NCI-H226 (cell line): ENCODE results near the gene UNC45A.
"Not testable (repeated sequence)": the region's sequence is repeated elsewhere in the genome, so short reads cannot be mapped to it uniquely, and the experiment has no call there.

Experiments used
- DNase-seq: peaks from one replicate; pipeline ENCODE4 v3.0.0-alpha.2; 2015

UNC45A gene

DNA sequence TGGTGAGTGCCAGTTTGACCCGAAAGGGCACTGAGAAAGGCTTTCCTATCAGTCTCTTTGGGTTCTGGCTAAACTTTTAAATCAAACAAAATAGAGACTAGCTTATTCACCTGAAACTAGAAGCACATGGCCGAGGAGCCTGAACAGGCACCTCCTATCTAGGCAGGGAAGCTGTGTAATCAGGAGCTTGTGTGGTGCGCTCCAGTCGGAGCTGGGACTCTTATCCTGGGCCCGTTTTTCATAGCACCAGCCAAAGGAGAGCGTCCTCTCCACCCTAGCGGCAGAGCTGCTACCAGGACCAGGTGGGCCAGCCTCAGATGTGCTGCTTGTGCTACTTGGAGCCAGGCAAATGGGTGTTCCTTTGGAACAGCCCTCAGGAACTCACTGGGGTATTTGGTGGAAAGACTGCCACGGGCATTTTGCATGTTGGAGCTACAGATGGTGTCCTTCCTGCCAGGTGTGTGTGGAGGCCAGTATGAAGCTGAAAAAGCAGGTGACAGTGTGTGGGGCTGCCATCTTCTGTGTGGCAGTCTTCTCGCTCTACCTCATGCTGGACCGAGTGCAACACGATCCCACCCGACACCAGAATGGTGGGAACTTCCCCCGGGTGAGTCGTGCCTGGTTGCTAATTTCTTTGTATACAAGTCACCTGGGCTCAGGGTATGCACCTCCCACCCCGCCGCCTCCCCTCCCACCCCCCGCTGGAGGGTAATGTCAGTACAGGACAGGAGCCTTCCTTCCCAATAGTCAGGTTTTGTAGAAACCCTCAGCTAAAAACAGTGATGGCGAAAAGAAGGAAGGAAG is 31.1 kb upstream of the UNC45A start:
- no peak for DNase-seq

DNA sequence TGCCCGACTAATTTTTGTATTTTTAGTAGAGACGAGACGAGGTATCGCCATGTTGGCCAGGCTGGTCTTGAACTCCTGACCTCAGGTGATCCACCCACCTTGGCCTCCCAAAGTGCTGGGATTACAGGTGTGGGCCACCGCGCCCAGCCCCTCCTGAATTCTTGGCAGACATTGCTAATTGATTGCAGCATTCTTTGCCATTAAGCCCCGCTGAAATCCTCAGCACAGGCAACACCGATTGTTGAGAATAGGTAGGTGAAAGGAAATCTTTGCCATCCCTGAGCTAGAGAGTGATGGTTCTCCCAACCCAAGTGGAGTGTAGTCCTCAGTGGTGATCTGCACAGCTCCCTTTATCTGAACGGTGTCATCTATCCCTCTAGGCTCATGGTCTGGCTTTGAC is 30.3 kb upstream of the UNC45A start:
- DNase-seq, result no peak

DNA sequence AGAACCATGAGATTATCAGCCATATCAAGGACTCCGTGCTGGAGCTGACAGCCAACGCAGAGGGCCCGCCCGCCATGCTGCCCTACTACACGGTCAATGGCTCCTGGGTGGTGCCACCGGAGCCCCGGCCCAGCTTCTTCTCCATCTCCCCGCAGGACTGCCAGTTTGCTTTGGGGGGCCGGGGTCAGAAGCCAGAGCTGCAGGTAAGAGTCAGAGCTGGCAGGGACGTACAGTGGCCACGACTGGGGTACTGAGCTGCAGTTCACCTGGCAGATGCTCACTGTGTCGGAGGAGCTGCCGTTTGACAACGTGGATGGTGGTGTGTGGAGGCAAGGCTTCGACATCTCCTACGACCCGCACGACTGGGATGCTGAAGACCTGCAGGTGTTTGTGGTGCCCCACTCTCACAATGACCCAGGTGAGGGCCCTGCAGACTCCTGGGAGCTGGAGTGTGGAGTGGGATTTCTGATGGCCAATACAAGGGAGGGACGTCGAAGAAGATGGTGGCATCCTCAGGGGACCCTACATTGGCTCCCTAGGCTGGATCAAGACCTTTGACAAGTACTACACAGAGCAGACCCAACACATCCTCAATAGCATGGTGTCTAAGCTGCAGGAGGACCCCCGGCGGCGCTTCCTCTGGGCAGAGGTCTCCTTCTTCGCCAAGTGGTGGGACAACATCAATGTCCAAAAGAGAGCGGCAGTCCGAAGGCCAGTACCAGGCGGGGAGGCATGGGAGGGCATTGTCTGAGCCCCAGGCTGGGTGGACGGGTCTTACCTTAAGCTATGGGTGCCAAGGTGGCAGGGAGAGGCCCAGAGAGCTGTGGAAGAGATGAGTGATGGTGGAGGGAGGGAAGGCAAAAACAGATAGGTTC is 29.5 kb upstream of the UNC45A start:
- no peak for DNase-seq

DNA sequence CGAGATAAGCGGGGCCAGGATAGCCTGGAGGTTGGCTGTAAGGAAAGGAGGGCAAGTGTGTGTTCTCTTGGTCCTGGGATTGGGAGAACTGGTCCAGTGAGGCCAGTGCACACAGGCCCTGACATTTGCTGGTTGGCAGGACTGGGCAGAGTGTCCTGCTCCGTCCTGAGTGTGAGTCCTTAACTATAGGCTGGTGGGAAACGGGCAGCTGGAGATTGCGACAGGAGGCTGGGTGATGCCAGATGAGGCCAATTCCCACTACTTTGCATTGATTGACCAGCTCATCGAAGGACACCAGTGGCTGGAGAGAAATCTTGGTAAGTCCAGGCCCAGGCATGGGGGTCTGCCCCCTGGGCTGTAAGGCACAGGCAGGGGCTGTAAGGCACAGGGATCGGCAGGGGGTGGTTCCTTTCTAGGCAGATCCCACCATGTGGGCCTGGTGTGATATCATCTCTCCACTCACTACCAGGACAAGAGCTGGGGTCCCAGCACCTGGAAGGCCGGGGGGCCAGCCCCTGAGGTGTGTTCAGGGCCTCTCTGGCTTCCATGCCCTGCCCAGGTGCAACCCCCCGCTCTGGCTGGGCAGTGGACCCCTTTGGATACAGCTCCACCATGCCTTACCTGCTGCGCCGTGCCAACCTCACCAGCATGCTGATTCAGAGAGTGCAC is 28.8 kb upstream of the UNC45A start:
- DNase-seq, result no peak

DNA sequence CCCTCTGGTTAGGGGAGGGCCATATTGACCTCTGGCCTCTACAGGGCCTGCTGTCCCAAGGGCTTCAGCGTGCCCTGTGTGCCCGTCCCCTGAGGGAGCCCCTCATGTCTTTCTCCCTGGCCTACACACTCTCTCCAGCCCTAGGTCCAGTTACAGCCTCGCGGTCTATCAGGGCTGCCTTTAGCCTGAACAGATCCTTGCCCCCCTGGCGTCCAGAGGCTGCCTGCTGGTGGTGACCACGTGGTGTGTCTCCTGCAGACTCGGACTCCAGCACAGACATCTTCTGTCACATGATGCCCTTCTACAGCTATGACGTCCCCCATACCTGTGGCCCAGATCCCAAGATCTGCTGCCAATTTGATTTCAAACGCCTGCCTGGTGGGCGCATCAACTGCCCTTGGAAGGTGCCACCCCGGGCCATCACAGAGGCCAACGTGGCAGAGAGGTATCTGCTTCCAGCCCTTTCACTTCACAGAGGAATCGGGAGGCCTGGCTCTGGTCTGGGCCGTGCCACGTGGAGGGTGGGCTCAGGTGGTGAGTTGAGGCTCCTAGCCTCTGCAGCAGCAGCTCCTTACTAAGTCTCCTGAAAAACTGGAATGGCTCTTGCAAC is 27.9 kb upstream of the UNC45A start:
- DNase-seq, result no peak

DNA sequence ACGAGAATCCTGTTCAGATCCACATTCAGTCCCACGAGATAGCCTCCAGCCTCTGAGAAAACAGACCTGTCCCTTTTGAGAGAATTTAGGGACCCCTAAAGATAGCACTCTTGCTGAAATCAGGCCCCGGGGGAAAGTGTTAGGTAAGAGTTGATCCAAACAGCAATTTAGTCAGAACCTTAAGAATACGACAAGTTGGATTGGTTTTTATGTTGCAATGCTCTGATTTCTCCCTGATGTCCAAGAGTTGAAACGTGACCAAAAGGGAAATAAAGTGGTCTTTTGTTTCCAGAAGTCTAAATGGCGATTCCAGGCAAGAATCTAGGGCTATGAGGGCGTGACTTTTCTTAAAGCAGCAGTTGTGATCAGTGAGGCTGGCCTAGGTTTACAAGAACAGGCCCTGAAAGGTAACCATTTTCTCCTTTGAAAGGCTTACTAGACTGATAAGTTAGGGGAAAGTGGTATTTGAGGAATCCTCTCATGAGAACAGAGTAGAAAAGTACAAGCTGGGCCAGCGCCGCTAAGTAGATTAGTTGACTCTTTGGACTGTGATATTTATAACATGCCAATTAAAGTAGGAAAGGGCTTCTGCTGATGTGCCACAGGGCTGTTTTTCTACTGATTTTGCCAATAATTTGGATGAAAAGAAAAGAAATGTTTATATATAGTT is 27.1 kb upstream of the UNC45A start:
- DNase-seq, result no peak

DNA sequence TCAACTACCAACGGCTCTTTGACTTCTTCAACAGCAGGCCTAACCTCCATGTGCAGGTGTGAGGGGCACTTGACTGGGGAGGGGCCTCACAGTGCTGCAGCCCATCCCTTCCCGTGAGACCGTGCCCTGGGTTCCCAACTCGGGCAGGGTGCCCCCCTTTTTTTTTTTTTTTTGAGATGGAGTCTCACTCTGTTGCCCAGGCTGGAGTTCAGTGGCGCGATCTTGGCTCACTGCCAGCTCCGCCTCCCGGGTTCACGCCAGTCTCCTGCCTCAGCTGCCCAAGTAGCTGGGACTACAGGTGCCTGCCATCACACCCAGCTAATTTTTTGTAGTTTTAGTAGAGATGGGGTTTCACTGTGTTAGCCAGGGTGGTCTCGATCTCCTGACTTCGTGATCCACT is 25.6 kb upstream of the UNC45A start:
- not testable (repeated sequence) for DNase-seq

DNA sequence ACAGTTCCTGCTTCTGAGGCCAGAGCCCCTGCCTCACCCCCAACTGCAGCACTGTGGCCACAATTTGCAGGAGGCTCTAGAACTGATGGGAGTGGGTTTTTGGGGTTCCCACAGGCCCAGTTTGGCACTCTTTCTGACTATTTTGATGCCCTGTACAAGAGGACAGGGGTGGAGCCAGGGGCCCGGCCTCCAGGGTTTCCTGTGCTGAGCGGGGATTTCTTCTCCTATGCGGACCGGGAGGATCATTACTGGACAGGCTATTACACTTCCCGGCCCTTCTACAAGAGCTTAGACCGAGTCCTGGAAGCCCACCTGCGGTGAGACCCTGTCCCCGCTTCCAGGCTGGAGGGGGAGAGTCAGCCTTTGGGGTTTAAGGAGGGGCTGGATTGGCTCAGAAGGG is 25.1 kb upstream of the UNC45A start:
- no peak for DNase-seq

DNA sequence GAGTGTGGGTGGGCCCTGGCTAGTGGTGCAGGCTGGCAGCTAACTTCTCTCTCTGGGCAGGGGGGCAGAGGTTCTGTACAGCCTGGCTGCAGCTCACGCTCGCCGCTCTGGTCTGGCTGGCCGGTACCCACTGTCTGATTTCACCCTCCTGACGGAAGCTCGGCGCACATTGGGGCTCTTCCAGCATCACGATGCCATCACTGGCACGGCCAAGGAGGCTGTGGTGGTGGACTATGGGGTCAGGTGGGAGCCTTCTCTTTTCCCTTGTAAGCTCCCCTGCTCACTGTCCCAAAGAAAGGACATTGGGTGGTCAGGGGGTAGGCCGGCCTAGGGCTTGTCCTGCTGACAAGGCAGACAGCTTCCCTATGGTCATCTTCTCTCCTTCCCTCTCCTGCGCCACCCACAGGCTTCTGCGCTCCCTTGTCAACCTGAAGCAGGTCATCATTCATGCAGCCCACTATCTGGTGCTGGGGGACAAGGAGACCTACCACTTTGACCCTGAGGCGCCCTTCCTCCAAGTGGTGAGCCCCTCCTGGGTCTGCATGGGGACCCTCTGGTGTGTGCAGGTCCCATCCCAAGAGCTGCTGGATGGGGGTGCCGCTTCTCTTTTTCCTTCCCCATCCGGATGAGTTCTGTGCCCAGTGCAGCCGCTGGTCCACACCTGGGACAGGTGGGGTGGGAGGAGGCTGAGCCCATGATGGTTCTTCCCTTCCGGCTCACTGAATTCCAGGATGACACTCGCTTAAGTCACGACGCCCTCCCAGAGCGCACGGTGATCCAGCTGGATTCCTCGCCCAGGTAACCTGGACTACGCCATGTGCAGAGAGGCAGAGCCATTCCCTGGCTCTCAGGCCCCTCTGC is 24.4 kb upstream of the UNC45A start:
- DNase-seq, result no peak

DNA sequence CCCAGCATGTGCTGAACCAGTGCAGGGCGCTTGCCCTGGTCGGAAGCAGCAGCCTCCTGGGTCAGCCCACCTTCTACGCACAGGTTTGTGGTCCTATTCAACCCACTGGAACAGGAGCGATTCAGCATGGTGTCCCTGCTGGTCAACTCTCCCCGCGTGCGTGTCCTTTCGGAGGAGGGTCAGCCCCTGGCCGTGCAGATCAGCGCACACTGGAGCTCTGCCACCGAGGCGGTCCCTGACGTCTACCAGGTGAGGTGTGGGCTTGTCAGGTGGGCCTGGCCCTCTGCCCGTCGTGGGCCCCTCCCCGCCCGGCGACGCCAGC is 23.8 kb upstream of the UNC45A start:
- no peak for DNase-seq

DNA sequence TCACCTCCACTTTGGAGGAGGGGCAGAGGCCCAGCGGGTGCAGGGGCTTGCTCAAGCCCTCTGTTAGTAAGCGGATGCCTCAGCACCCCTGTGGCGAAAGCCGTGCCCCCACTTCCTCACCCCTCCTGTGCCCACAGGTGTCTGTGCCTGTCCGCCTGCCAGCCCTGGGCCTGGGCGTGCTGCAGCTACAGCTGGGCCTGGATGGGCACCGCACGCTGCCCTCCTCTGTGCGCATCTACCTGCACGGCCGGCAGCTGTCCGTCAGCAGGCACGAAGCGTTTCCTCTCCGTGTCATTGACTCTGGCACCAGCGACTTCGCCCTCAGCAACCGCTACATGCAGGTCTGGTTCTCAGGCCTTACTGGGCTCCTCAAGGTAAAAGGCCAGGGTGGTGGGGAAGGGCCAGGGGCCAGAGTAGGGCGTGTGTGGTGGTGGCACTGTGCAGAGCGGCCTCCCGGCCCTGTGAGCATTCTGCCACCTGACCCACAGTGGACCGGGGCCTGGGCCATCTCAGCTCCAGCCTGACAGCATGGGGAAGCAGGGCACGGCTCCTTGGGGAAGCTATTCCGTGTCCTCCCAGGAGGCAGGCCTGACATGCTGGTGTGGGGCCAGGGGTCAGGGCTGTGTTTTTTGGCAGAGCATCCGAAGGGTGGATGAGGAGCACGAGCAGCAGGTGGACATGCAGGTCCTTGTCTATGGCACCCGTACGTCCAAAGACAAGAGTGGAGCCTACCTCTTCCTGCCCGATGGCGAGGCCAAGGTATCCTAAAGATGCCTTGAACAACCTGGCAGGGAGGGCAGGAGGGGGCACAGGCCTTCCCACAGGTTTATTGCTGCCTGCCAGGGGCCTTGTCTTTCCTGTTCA is 22.9 kb upstream of the UNC45A start:
- DNase-seq, result no peak

DNA sequence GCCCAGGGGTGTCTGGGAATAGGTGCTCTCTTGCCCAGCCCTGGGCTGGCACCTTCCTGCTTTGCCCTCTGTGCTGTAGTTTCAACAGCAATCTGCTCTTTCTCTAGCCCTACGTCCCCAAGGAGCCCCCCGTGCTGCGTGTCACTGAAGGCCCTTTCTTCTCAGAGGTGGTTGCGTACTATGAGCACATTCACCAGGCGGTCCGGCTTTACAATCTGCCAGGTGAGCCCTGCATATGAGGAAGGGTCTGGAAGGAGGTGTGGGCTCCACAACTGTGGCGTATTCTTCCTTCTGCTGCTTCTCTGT is 22.4 kb upstream of the UNC45A start:
- DNase-seq, result no peak

DNA sequence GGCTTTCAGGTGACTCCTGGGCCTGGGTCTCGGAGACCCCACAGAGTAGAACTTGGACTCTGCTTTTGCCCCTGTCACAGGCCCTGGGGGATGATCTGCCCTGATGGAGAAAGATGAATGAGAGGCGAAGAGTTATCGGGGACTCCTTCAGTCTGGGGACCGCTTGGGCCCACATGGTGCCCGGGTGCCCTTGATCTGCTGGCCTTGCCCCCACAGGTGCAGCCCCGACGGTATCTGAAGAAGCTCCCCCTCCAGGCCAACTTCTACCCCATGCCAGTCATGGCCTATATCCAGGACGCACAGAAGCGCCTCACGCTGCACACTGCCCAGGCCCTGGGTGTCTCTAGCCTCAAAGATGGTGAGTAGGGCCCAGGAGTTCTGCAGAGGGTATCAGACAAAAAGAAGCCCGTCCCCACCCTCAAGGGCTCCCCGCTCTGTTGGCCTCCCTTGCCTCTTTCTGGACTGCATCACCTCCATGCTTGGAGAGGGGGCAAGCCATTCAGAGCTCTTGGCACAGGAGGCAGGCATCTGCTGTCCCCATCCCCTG is 21.6 kb upstream of the UNC45A start:
- DNase-seq, result no peak

DNA sequence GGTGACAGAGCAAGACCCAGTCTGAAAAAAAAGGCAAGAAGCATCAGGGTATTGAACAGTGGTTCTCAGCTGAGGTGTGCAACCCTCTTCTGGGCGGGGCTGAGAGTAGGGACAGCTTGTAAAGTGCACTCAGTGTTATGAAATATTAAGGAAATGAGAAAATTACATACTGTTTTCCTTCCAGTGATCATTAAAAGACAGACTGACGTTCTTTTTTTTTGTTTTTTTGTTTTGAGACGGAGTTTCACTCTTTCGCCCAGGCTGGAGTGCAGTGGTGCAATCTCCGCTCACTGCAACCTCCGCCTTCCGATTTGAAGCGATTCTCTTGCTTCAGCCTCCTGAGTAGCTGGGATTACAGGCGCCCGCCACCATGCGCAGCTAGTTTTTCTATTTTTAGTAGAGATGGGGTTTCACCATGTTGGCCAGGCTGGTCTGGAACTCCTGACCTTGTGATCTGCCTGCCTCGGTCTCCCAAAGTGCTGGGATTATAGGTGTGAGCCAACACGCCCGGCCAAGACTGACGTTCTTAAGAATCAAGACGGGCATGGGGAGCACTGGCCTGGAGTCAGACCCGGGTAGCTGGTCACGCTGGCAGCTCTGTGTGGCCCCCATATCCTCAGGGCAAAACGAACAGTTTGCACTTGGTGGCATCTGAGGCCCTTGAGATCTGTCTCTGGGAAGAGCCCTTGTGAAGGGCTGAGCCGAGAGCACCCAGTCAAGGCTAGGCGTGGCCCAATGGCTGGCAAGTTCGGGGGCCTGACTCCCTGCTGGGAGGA is 20.6 kb upstream of the UNC45A start:
- no peak for DNase-seq

DNA sequence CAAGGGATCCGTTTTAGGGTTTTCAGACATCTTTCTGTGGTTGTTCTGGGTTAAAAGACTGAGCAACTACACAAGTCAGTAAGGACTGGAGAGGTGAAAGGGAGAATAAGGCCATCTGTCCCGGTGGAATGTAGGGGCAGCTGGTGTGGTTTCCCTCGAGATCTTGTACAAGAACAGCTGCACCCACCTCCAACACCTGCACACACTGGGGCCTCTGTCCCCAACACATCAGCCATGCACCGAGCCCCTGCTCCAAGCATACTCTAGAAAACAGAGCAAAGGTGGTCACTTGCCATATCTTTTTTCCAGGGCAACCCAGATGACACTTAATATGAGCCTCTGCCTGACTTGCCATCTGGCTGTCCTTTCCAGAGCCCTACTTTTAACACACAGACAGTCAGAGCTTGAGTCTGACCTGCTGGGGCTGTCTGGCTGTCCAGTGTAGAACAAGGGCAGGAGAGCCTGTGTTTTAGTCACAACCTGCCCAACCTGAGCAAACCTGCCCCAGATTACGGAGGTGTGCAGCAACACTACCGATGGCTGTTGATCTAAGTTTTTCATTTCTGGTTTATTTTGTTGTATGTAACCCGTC is 19.8 kb upstream of the UNC45A start:
- no peak for DNase-seq

DNA sequence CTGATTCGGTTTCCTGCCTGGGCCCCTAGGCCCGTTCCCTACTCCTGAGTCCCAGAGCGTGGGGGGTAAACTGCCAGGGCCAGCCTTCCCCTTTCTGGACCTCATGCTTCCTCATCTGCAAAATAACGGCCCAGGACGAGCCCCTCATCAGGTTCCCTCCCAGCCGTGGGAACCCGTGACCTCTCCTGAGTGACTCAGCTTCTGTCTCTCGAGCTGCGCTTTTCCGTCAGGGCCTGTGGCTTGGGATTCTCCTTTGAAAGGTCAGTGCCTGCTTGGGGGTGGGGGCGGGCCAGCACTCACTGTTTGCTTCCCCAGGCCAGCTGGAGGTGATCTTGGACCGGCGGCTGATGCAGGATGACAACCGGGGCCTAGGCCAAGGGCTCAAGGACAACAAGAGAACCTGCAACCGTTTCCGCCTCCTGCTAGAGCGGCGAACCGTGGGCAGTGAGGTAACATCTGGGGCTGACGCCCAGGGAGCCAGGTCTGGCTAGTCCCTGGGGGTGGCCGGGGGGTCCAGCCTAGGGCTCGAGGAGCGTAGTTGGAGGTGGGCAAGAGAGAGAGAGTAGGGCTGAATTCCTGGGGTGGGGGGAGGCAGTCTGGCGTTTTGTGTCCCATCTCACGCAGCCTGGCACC is 19.2 kb upstream of the UNC45A start:
- no peak for DNase-seq

DNA sequence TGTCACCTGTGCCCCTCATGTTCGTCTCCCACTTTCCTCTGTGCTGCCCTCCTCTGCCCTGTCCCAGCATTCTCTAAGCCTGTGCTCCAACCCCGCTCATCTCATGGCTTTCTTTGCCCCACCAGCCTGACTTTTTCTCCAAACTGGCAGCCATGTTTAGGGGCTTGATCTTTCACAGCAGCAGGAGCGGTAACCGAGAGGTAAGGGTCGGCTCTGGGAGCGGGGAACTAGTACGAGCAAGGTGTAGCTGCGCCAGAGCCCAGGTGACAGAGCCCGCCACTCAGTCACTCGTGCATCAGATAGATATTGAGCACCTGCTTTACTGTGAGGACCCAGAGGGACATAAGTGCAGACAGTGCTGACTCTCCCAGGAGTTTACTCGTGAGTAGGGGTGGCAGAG is 18.6 kb upstream of the UNC45A start:
- no peak for DNase-seq

DNA sequence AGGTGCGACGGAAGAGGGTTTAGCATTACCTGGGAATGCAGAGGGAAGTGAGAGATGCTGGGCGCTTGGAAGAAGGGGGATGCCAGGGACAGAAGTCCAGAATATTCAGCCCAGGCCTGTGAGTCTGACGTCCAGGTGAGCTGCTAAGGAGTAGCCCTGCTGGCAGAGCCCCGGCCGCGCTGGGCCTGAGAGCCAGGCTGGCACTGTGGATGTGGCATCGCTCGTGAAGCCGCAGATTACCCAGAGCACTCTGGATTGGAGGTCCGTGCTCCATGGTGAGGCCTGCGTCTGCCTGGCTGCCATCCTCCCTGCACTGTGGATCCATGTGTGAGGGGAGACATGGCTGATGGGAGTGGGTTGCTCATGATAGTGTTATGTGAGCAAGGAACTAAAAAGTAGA is 17.5 kb upstream of the UNC45A start:
- DNase-seq, result no peak
